Osteoblast (primary cell): Measurements from ENCODE around the gene SS18L1. TPM values are rescaled to one million over a fixed set of nuclear protein-coding genes. Genes with fewer than 3 reads are reported as not detected.
A peak's percentile ranks its signal among the peaks of the same experiment; 100 is the strongest.

Source experiments
- DNase-seq: peaks from one replicate; pipeline ENCODE4 v3.0.0; 2011; ENCODE audit warnings: low spot score, mixed read lengths; ENCODE audit not compliant: insufficient read length; ENCODE audit errors: missing footprints
- H2AFZ ChIP-seq: 2 replicates; pipeline ENCODE4 v1.6.0; 2011; ENCODE audit warnings: mild to moderate bottlenecking, low read length
- H3K27ac ChIP-seq: 2 replicates; pipeline ENCODE4 v1.5.1; 2011; ENCODE audit warnings: mild to moderate bottlenecking, low read depth, low read length, moderate library complexity
- H3K27me3 ChIP-seq: 2 replicates; pipeline ENCODE4 v1.6.0; 2012; ENCODE audit warnings: mild to moderate bottlenecking, control low read depth, inconsistent platforms, low read length, moderate library complexity; ENCODE audit not compliant: insufficient read depth
- H3K36me3 ChIP-seq: 2 replicates; pipeline ENCODE4 v1.5.1; 2011; ENCODE audit warnings: mild to moderate bottlenecking, low read length, control low read depth, moderate library complexity; ENCODE audit not compliant: insufficient read depth
- H3K4me1 ChIP-seq: 2 replicates; pipeline ENCODE4 v1.5.1; 2011; ENCODE audit warnings: mild to moderate bottlenecking, low read length, control low read depth, moderate library complexity; ENCODE audit not compliant: insufficient read depth
- H3K4me2 ChIP-seq: 2 replicates; pipeline ENCODE4 v1.6.0; 2011; ENCODE audit warnings: mild to moderate bottlenecking, low read length; ENCODE audit not compliant: insufficient read depth
- H3K4me3 ChIP-seq: fragments of 200-600 bp; sonication (generic); 3 replicates; pipeline ENCODE4 v1.5.1; 2012; ENCODE audit warnings: mild to moderate bottlenecking, low read length, inconsistent platforms; ENCODE audit not compliant: insufficient read depth
- H3K79me2 ChIP-seq: 2 replicates; pipeline ENCODE4 v1.6.0; 2012; ENCODE audit warnings: mild to moderate bottlenecking, low read length, control low read depth, inconsistent platforms; ENCODE audit not compliant: insufficient read depth
- H3K9me3 ChIP-seq: 2 replicates; pipeline ENCODE4 v1.5.1; 2011; ENCODE audit warnings: low read depth, low read length, control low read depth
- H4K20me1 ChIP-seq: 2 replicates; pipeline ENCODE4 v1.6.0; 2012; ENCODE audit warnings: mild to moderate bottlenecking, low read length, control low read depth; ENCODE audit not compliant: insufficient read depth
- total RNA-seq: library from RNA; depleted of rRNA; stranded (reverse); fragments of >200 nt; gene quantifications from 2 replicates; pipeline ENCODE4 v1.2.3, GENCODE V29; 2012
- TF ChIP-seq, protein P1 (sequence below): IDR thresholded peaks from 2 replicates; pipeline ENCODE4 v1.5.1; 2011; ENCODE audit warnings: mild to moderate bottlenecking, low read depth, low read length, moderate library complexity; ENCODE audit errors: extremely low read depth

The SS18L1 gene
- total RNA-seq, 1 donor: 12.7 TPM

DNA sequence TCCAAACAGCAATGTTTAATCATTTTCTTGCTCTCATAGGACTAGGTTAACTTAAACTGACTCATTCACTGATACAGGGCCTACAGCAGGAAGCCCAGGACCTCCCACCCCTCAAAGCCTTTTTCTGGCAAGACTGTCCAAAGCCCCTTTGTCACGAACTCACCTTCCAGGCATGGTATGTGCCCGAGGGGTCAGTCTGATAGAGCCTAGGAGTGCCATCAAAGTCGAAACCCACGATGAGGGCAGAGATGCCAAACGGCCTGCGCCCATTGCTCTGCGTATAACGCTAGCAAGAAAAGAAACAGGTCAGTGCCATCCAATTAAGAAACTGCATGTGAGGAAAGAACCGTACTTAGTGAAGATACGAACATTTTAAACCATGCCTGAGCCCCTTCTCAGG is 4.7 kb upstream of the SS18L1 start:
- Histone ChIP-seq H3K79me2 (peaks cover 61% of the 10 kb centered on the region), H3K4me3 (no peak overlapping the region), H3K9me3 (no peaks in the 10 kb centered on the region), H3K4me1 (peaks cover 19% of the 10 kb centered on the region), H3K4me2 (no peak overlapping the region), H3K27ac (no peak overlapping the region), H3K36me3 (peaks cover 66% of the 10 kb centered on the region), H3K27me3 (no peaks in the 10 kb centered on the region), H4K20me1 (peaks cover 64% of the 10 kb centered on the region), H2AFZ (no peak overlapping the region)
- TF ChIP-seq, protein P1, sequence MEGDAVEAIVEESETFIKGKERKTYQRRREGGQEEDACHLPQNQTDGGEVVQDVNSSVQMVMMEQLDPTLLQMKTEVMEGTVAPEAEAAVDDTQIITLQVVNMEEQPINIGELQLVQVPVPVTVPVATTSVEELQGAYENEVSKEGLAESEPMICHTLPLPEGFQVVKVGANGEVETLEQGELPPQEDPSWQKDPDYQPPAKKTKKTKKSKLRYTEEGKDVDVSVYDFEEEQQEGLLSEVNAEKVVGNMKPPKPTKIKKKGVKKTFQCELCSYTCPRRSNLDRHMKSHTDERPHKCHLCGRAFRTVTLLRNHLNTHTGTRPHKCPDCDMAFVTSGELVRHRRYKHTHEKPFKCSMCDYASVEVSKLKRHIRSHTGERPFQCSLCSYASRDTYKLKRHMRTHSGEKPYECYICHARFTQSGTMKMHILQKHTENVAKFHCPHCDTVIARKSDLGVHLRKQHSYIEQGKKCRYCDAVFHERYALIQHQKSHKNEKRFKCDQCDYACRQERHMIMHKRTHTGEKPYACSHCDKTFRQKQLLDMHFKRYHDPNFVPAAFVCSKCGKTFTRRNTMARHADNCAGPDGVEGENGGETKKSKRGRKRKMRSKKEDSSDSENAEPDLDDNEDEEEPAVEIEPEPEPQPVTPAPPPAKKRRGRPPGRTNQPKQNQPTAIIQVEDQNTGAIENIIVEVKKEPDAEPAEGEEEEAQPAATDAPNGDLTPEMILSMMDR: no peak
- no peak for DNase-seq

DNA sequence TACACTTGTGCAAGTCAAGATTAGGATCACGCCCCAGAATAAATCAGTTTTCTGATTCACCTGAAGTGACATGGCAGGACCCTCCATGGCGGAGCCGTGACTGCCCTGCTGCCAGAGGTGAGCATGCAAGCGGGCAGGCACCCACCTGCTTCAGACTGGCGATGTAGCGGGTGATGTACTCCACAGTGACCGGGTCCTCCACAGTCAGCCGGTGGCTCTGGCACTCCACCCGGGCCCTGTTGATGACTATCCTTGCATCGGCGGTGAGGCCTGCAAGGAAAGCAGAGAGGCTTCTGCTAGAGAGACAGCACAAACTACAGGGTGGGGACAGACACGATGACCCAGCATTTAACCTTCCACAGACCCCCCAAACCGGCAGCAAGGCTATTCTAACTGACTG is 3.9 kb upstream of the SS18L1 start:
- Histone ChIP-seq H3K27ac (peak overlapping the region; percentile 8), H3K9me3 (no peaks in the 10 kb centered on the region), H3K4me2 (no peak overlapping the region), H3K79me2 (peaks cover 68% of the 10 kb centered on the region), H4K20me1 (peaks cover 69% of the 10 kb centered on the region), H3K27me3 (no peaks in the 10 kb centered on the region), H2AFZ (no peak overlapping the region), H3K4me1 (peaks cover 18% of the 10 kb centered on the region), H3K36me3 (peaks cover 61% of the 10 kb centered on the region), H3K4me3 (no peak overlapping the region)
- TF ChIP-seq, protein P1: no peak
- DNase-seq: no peak

DNA sequence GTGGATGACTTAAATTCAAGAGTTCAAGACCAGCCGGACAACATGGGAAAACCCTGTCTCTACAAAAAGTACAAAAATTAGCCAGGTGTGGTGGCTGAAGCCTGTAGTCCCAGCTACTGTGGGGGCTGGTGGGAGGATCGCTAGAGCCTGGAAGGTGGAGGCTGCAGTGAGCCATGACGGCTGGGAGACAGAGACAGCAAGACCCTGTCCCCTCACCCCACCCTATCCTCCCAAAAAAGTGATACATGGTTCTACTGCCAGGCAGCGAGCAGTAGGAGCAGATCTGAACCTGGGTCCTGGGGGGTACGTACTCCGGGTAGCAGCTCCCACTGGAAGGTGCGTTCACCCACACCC is 2.5 kb upstream of the SS18L1 start:
- peaks cover 80% of the 10 kb centered on the region for H4K20me1 ChIP-seq
- peak overlapping the region; percentile 93 for H3K4me2 ChIP-seq
- H3K27me3 ChIP-seq: no peaks in the 10 kb centered on the region
- no peak for DNase-seq
- H3K4me1 ChIP-seq: peaks cover 24% of the 10 kb centered on the region
- H3K4me3 ChIP-seq: peak overlapping the region; percentile 85
- TF ChIP-seq, protein P1: no peak
- H3K9me3 ChIP-seq: no peaks in the 10 kb centered on the region
- peak overlapping the region; percentile 40 for H3K27ac ChIP-seq
- H3K36me3 ChIP-seq: peaks cover 50% of the 10 kb centered on the region
- H2AFZ ChIP-seq: no peak overlapping the region
- peaks cover 82% of the 10 kb centered on the region for H3K79me2 ChIP-seq

DNA sequence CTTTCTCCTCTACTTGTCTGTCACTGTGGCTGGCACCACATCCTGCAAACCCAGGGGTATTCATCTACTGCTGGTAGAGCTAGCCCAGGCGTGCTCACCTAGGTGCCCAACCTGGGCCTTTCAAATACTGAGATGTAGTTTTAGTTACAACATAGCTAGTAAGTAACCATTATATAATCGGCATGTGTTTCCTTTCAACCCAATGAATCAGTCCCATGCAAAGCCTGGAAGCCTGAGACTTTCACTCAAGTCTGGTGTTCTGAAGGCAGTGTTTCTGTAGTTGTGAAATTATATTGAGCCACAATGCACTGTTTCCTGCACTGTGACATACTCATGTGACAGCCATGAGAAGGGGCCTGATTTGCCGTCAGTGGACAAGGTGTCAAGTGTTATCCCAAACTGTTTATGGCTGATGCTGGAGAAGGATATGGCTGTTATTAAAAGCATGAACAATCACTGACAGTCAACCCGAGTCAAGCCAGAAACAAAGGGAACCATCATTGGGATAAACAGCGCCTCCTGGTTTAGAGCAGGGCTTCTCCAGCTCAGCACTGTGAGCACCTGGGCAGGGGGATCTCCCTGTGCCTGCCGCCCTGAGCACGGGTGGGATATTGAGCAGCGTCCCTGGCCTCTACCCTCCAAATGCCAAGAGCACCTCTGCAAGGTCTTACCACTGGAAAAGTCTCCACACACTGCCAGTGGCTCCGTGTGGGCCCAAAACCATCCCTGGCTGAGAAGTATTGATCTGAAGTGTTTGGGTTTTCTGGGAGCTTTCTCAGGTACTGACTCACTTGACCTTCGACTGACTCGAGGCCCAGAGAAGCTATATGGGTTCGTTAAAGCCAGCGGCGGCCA is 1.9 kb upstream of the SS18L1 start:
- H3K36me3 ChIP-seq: peaks cover 44% of the 10 kb centered on the region
- peaks cover 78% of the 10 kb centered on the region for H4K20me1 ChIP-seq
- H3K27ac ChIP-seq: peak overlapping the region; percentile 69

More for the DNA sequence above, 1.9 kb upstream of the SS18L1 start:
- Histone ChIP-seq H3K4me1 (peaks cover 24% of the 10 kb centered on the region), H2AFZ (no peak overlapping the region), H3K27me3 (no peaks in the 10 kb centered on the region), H3K4me2 (peak overlapping the region; percentile 93), H3K9me3 (no peaks in the 10 kb centered on the region), H3K79me2 (peaks cover 85% of the 10 kb centered on the region), H3K4me3 (peak overlapping the region; percentile 85)
- no peak for DNase-seq
- TF ChIP-seq, protein P1: peak; percentile 38
